ENCODE results near the gene RNF40.
"Not testable (repeated sequence)": the region's sequence is repeated elsewhere in the genome, so short reads cannot be mapped to it uniquely, and the experiment has no call there.

DNA sequence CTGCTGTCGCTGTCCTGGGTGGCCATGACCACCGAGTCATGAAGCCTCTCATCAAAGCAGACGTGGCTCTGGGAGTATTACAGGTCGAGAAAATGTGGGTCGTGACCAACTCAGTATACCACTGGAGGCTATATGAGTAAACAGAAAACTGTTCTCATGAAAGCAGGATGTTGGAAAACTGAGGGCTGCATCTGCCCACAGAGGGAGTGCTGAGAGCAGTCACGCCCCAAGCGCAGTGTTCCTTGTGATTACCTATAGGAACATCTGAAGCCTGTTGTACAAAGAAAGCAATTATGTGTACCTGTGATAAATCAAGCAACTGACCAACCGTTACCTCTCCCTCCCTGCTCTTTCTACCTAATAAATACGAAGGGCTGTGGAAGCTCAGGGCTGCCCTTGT is 59.3 kb downstream of the RNF40 start:
- TF ChIP-seq, protein P1, sequence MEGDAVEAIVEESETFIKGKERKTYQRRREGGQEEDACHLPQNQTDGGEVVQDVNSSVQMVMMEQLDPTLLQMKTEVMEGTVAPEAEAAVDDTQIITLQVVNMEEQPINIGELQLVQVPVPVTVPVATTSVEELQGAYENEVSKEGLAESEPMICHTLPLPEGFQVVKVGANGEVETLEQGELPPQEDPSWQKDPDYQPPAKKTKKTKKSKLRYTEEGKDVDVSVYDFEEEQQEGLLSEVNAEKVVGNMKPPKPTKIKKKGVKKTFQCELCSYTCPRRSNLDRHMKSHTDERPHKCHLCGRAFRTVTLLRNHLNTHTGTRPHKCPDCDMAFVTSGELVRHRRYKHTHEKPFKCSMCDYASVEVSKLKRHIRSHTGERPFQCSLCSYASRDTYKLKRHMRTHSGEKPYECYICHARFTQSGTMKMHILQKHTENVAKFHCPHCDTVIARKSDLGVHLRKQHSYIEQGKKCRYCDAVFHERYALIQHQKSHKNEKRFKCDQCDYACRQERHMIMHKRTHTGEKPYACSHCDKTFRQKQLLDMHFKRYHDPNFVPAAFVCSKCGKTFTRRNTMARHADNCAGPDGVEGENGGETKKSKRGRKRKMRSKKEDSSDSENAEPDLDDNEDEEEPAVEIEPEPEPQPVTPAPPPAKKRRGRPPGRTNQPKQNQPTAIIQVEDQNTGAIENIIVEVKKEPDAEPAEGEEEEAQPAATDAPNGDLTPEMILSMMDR (IDR thresholded peaks at IDR 0.05; ENCODE audit: low read length), result not testable (repeated sequence)
- not testable (repeated sequence) for TF ChIP-seq EZH2phosphoT487 (IDR thresholded peaks at IDR 0.05; ENCODE audit: low read length); EZH2 (optimal IDR thresholded peaks at IDR 0.05; ENCODE audit: low read depth, low read length)

All from MM.1S (cell line).